AG08396 (cell line): ENCODE results near the gene INTS15.

Experiments used
- DNase-seq: peaks from one replicate; pipeline ENCODE4 v3.0.0; 2012; ENCODE audit warnings: low spot score, mixed read lengths

Gene INTS15

DNA sequence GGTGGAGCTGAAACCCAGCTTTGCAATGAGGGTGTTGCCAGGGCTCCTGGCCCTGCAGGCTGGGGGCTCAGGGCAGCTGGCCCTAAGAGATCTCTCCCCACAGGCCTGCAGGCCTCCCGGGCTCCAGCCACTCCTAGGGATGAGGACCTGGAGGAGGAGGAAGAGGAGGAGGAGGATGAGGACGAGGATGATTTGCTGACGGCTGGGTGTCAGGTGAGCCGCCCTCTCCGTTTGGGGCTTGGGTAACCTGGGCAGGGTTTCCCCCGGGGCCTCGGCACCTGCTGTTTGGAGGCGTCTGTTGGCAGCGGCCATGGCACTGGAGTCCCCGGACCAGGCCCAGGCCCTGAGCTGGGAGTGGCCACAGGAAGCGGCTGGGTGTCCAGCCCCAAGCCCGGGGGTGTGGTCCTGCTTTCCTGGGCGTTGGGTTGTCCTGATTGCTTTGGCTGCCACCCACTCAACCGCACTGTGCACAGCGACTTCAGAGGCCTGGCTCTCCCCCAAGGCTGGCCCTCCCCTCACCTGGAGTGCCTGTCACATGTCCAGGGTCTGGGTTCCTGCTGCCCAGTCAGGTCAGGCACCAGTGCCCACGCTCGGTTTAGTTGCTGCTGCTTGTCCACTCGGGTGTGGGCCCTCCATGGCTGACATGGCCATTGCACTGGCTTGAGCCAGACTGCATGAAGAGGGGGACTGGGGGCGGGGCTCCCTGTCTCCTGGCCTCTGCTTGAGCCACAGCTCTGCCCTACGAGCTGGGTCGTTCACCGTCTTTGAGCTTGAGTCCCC is 53.2 kb downstream of the INTS15 start:
- DNase-seq: no peak

- DNase-seq: no peak
Measured at GRCh38 chr7:6643915-6644625, 54.2 kb downstream of the INTS15 start.

GRCh38 chr7:6644728-6645127 is 54.9 kb downstream of the INTS15 start:
- no peak for DNase-seq

DNA sequence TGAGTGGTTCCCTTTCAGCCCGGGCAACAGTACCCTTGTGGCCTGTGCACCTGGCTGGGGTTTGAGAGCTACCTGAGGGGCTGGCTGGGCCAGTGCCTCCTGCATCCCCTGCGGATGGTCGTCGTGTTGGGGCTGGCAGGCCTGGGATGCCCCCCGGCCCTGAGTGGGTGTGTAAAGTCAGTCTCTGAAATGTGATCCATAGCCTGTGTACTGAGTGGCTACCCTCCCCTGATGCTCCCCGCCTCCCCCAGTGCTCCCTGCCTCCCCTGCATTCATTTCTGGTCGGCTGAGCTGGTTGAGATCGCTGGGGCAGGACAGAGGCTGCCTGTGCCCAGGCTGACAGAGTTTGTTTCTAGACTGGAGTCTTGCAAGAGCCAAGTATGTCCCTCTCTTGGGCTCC is 56.6 kb downstream of the INTS15 start:
- DNase-seq: no peak

DNA sequence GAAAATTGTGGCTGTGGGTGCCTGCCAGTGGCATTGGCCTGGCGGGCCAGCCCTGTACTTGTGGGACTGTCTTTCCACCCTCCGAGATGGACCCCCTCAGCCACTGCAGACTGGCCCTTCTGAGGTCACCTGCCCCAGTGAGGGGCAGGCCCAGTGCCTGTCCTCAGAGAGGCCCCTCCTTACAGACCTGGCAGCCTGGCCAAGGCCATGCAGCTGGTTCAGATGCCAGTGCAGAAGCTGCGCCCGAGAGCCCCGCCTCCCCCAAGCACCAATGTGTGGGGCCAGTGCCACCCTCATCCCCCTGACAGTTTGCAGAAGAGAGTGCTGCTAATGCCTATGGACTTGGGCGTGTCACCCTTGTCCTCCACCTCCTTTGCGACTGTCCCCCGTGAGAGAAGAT is 57.3 kb downstream of the INTS15 start:
- no peak for DNase-seq

GRCh38 chr7:6647541-6647940 is 57.7 kb downstream of the INTS15 start:
- DNase-seq: no peak

DNA sequence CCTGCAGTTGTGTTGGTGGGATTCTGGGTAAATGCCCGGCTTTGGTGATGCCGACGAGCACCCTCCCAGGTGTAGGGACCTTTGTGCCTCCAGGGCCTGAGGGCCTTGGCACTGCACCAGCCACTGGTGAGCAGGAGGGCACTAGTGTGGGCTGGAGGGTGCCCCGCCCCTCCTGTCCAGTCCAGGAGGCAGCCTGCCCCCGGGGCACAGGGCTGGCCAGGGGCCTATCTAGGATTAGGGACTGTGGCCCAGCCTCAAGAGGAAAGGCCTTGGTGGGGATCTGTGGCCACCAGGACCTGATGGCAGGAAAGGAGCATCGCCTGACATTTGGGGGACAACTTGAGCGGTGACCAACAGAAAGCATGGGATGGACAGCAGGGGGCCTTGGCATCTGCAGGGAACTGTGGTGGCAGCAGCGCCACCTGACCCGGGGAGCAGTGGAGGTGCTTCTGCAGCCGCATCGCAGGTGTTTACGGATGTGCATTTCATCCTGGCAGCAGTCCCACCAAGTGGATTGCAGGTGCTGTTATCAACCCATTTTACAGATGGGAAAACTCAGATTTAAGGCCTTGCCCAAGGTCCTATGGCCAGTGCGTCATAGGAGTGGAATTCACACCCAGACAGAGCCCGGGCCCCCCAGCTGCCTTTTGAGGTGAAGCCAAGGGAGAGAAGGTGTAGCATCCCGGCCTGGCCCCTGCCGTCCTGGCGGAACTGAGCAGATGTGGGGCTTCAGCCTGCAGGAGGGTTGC is 58.4 kb downstream of the INTS15 start:
- no peak for DNase-seq

- DNase-seq: no peak
Measured at GRCh38 chr7:6648815-6649104, 58.9 kb downstream of the INTS15 start.

DNA sequence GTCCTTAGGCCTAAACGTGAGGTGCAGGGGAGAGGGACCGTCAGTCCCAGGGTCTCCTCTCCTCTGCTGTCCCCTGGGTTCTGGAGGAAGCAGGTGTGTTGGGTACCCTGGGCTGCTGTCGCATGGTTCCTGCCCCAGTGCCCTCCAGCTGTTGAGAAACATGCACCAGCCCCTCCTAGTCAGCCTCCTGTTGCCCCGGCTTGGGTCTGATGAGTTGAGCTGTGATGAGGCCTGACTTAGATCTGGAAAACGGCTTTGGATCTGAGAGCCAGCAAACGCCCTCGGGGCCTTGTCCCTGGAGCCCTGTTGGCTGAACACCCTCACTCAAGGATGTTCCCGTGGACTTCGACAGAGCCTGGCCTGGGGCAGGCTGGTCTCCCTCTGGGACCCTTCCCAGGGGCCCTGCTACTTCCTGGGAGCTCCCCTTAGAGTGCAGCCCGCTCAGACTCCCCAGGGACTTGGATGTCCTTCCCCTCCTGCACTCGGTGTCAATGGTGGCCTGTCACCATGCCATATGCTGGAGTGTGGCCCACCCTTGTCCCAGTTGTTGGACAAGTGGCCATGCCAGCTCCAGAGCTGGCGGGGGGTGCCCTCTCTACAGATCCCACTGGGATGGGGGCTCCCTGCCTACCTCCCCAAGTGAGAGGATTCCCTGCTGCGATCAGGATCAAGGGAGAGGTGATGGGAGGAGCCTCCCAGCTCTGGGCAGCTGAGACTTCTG is 59.6 kb downstream of the INTS15 start:
- DNase-seq: no peak

DNA sequence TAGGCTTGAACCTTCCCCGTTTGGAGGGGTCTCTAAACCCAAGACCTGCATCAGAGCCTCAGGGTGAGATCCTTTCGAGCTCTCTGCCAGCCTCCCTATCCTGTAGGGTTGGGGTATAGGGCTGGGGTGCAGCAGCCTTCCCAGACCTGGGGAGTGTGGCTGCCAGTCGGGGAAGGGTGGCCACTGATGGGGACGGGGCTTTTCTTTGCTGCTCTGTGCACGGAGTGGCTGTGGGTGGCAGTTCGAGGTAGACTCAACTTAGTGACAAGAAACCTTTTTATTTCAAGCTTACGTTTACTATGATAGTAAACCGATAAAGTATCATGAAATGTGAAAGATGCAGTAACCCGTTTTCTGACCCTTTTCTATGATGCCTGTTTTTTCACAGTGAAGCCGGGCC is 60.3 kb downstream of the INTS15 start:
- DNase-seq: no peak

GRCh38 chr7:6650521-6651011 is 60.7 kb downstream of the INTS15 start:
- DNase-seq: no peak

- peak; percentile 5 for DNase-seq
Measured at GRCh38 chr7:6651851-6652445, 62.1 kb downstream of the INTS15 start.

DNA sequence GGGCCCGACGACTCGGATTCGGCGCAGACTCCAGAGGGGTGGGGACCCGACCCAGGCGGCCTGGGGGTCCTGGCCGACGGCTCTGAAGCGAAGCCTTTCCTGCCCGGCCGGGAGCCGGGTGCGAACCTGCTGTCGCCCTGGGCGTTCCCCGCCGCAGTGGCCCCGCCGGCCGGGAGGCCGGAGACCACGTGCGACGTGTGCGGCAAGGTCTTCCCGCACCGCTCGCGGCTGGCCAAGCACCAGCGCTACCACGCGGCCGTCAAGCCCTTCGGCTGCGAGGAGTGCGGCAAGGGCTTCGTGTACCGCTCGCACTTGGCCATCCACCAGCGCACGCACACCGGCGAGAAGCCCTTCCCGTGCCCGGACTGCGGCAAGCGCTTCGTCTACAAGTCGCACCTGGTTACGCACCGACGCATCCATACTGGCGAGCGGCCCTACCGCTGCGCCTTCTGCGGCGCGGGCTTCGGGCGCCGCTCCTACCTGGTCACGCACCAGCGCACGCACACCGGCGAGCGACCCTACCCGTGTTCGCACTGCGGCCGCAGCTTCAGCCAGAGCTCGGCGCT is 62.7 kb downstream of the INTS15 start:
- DNase-seq: peak; percentile 18

GRCh38 chr7:6653071-6654003 is 63.5 kb downstream of the INTS15 start:
- DNase-seq: peak; percentile 18

GRCh38 chr7:6654113-6654841 is 64.5 kb downstream of the INTS15 start:
- no peak for DNase-seq

GRCh38 chr7:6654842-6655610 is 65.2 kb downstream of the INTS15 start:
- DNase-seq: no peak

DNA sequence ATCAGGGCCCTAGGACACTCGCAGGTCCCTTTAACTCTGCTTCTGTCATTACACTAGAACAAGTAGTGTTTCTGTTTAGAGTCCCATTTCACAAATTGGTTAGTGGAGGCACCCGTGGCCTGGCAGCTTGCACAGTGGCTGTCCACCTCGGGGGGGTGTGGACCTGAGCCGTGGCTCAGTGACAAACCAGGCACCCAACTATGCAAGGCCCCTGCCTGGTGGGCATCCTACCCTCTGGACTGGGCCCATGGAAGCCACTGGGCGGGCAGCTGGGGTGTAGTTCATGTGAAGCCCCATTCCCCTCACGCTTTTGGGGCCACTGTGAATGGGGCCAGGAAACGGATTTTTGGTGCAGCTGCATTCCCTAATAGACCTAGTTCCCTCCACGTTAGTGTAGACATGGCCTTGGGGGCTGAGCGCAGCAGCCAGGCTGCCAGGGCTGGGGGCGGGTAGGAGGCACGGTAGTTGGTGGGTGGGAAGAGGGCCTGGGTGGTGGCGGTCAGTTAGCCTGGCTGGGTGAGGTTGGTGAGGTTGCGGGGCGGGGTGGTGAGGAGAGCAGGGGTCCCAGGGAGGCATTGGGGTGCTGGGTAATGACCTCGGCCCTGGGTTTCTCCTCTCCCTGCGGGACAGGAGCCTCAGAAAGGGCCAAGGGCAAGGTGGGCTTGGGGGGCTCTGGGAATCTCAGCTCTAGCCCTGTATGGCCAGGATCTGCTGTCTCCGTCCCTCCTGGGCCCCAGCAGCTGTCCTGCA is 66.0 kb downstream of the INTS15 start:
- DNase-seq: no peak

DNA sequence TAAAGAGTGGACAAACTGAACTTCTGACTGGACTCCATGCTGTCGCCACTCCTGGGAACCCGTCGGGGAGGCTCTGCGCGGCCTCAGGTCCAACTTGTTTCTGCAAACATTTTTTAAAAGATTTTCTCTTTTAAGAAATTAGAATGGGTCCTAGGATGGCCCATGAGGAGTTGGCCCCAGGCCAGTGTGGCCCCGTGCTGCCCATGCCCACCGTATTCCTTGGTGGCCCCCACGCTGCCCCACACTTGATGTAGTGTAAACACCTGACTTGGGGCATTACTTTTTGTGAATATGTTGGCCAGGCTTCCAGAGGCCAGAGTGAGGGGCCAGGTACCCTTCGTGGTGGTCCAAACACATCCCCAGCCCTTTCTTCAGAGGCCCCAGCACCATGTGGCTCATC is 66.6 kb downstream of the INTS15 start:
- DNase-seq: no peak
